Fibroblast of peridontal ligament (primary cell): ENCODE measurements around the gene XRCC6.
"Not testable (repeated sequence)": the region's sequence is repeated elsewhere in the genome, so short reads cannot be mapped to it uniquely, and the experiment has no call there.

Source experiments
- DNase-seq: peaks from one replicate; pipeline ENCODE4 v3.0.0-alpha.2; 2010; ENCODE audit errors: extremely low read depth

The XRCC6 gene

GRCh38 chr22:41686890-41687289 lies 65.8 kb downstream of the XRCC6 start:
- DNase-seq, result not testable (repeated sequence)

GRCh38 chr22:41687901-41688364 lies 66.8 kb downstream of the XRCC6 start:
- DNase-seq, result peak; percentile 24

GRCh38 chr22:41688365-41689211 lies 67.5 kb downstream of the XRCC6 start, which contains the start of gene SNU13:
TSS of gene SNU13 (minus strand) at chr22:41688867. CDS start at chr22:41688796, 71 bp downstream.
- peak; percentile 89 for DNase-seq

GRCh38 chr22:41690476-41690875 lies 69.4 kb downstream of the XRCC6 start:
- DNase-seq, result no peak

GRCh38 chr22:41695211-41695610 lies 74.1 kb downstream of the XRCC6 start:
- DNase-seq, result no peak

GRCh38 chr22:41696703-41697102 lies 75.6 kb downstream of the XRCC6 start:
- DNase-seq, result no peak

GRCh38 chr22:41697126-41697775 lies 76.2 kb downstream of the XRCC6 start:
- peak; percentile 87 for DNase-seq

GRCh38 chr22:41699264-41700107 lies 78.4 kb downstream of the XRCC6 start, which contains the start of gene MEI1:
TSS of gene MEI1 (plus strand) at chr22:41699503. CDS start at chr22:41699539, 36 bp downstream.
- peak; percentile 53 for DNase-seq

- DNase-seq, result no peak
These were observed 78.9 kb downstream of the XRCC6 start for GRCh38 chr22:41700108-41700364.

GRCh38 chr22:41702763-41703162 lies 81.7 kb downstream of the XRCC6 start:
- DNase-seq, result no peak

GRCh38 chr22:41709341-41709740 lies 88.2 kb downstream of the XRCC6 start:
- no peak for DNase-seq

- no peak for DNase-seq
These were observed 91.9 kb downstream of the XRCC6 start for GRCh38 chr22:41713004-41713403.
